Suprapubic skin (tissue), 4 donors: ENCODE results near the gene SLAMF1. TPM values are rescaled to one million over a fixed set of nuclear protein-coding genes. Genes with fewer than 3 reads are reported as not detected.

Source experiments
- DNase-seq, 2 donors: peaks; one replicate each; pipeline ENCODE4 v3.0.0-alpha.2; 2019; ENCODE audit warnings: low spot score in 2 of 2
- H3K27ac ChIP-seq: fragments of 200-600 bp; sonication (generic); one replicate; pipeline ENCODE4 v1.5.1; 2019
- H3K27me3 ChIP-seq: fragments of 200-600 bp; sonication (generic); one replicate; pipeline ENCODE4 v1.5.1; 2019
- H3K36me3 ChIP-seq: fragments of 200-600 bp; sonication (generic); one replicate; pipeline ENCODE4 v1.5.1; 2019
- H3K4me1 ChIP-seq: fragments of 200-600 bp; sonication (generic); one replicate; pipeline ENCODE4 v1.5.1; 2019
- H3K4me3 ChIP-seq: fragments of 200-600 bp; sonication (generic); one replicate; pipeline ENCODE4 v1.5.1; 2019; ENCODE audit warnings: mild to moderate bottlenecking
- H3K9me3 ChIP-seq: fragments of 200-600 bp; sonication (generic); one replicate; pipeline ENCODE4 v1.5.1; 2019
- CTCF ChIP-seq, 2 donors: fragments of 200-600 bp in 1 of 2; fragments of 450-650 bp in 1 of 2; sonication (generic) in 1 of 2; IDR thresholded peaks; one replicate each; pipeline ENCODE4 v1.5.1; 2016 to 2019; ENCODE audit warnings: antibody characterized with exemption in 2 of 2, mild to moderate bottlenecking in 1 of 2, moderate library complexity in 1 of 2
- EP300 ChIP-seq: sonication (generic); formaldehyde crosslinking; IDR thresholded peaks from one replicate; pipeline ENCODE4 v1.6.1; 2017; ENCODE audit warnings: antibody characterized with exemption
- POLR2A ChIP-seq, 2 donors: fragments of 450-650 bp; IDR thresholded peaks; one replicate each; pipeline ENCODE4 v1.6.1; 2017; ENCODE audit warnings: antibody characterized with exemption in 2 of 2, mild to moderate bottlenecking in 2 of 2, moderate library complexity in 2 of 2
- POLR2AphosphoS5 ChIP-seq, 3 donors: sonication (generic); formaldehyde crosslinking; IDR thresholded peaks; one replicate each; pipeline ENCODE4 v1.6.1; 2017; ENCODE audit warnings: antibody characterized with exemption in 3 of 3
- WGBS: methylation state at CpG from one replicate; pipeline ENCODE4 v1.1.5; 2018; 5-methylcytosine and 5-hydroxymethylcytosine counted together
- total RNA-seq, 4 donors: library from RNA; depleted of rRNA; stranded (reverse); fragments of >200 nt; gene quantifications; one replicate each; pipeline ENCODE4 v1.1.0, GENCODE V29; 2016

The SLAMF1 gene
- total RNA-seq, 4 donors from 2014 or later = not detected

GRCh38 chr1:160662910-160663309 lies 16.1 kb upstream of the SLAMF1 start:
- 80% methylated on average over 4 of the region's 4 CpGs for WGBS
- no peaks in the 10 kb centered on the region for H3K9me3 ChIP-seq
- no peak for TF ChIP-seq POLR2A (IDR thresholded peaks at IDR 0.05)
- no peak for TF ChIP-seq POLR2AphosphoS5 (IDR thresholded peaks at IDR 0.05)
- TF ChIP-seq CTCF (IDR thresholded peaks at IDR 0.05) = no peak
- no peak for TF ChIP-seq EP300
- H3K27ac ChIP-seq = no peak overlapping the region
- DNase-seq = no peak
- H3K27me3 ChIP-seq = no peaks in the 10 kb centered on the region
- H3K4me3 ChIP-seq = no peak overlapping the region
- H3K36me3 ChIP-seq = no peaks in the 10 kb centered on the region
- no peaks in the 10 kb centered on the region for H3K4me1 ChIP-seq

- H3K36me3 ChIP-seq = no peaks in the 10 kb centered on the region
- no peak for TF ChIP-seq POLR2AphosphoS5 (IDR thresholded peaks at IDR 0.05)
- TF ChIP-seq EP300 = no peak
- no peak for TF ChIP-seq CTCF (IDR thresholded peaks at IDR 0.05)
- TF ChIP-seq POLR2A (IDR thresholded peaks at IDR 0.05) = no peak
- DNase-seq = no peak
- no peaks in the 10 kb centered on the region for H3K9me3 ChIP-seq
- WGBS = 92% methylated on average over 4 of the region's 4 CpGs
- H3K4me3 ChIP-seq = no peak overlapping the region
- no peaks in the 10 kb centered on the region for H3K27me3 ChIP-seq
- no peaks in the 10 kb centered on the region for H3K4me1 ChIP-seq
- no peak overlapping the region for H3K27ac ChIP-seq
Measured at GRCh38 chr1:160659566-160659965, 12.7 kb upstream of the SLAMF1 start.

GRCh38 chr1:160658814-160659193 lies 12.0 kb upstream of the SLAMF1 start:
- no peaks in the 10 kb centered on the region for H3K9me3 ChIP-seq
- H3K4me3 ChIP-seq = no peak overlapping the region
- WGBS = 94% methylated on average over 2 of the region's 2 CpGs
- H3K27ac ChIP-seq = no peak overlapping the region
- no peak for DNase-seq
- TF ChIP-seq POLR2A (IDR thresholded peaks at IDR 0.05) (no peak), EP300 (no peak), POLR2AphosphoS5 (IDR thresholded peaks at IDR 0.05) (no peak), CTCF (IDR thresholded peaks at IDR 0.05) (no peak)
- H3K4me1 ChIP-seq = no peaks in the 10 kb centered on the region
- no peaks in the 10 kb centered on the region for H3K27me3 ChIP-seq
- no peaks in the 10 kb centered on the region for H3K36me3 ChIP-seq

GRCh38 chr1:160658162-160658813 lies 11.4 kb upstream of the SLAMF1 start:
- Histone ChIP-seq H3K4me3 (no peak overlapping the region), H3K27ac (no peak overlapping the region), H3K36me3 (no peaks in the 10 kb centered on the region), H3K4me1 (no peaks in the 10 kb centered on the region), H3K9me3 (no peaks in the 10 kb centered on the region), H3K27me3 (no peaks in the 10 kb centered on the region)
- 80% methylated on average over 8 of the region's 8 CpGs for WGBS
- DNase-seq = no peak
- TF ChIP-seq EP300 (no peak), POLR2AphosphoS5 (IDR thresholded peaks at IDR 0.05) (no peak), CTCF (IDR thresholded peaks at IDR 0.05) (no peak), POLR2A (IDR thresholded peaks at IDR 0.05) (no peak)

GRCh38 chr1:160657250-160657781 lies 10.5 kb upstream of the SLAMF1 start:
- 63% methylated on average over 5 of the region's 5 CpGs for WGBS
- no peaks in the 10 kb centered on the region for H3K9me3 ChIP-seq
- DNase-seq = no peak
- H3K4me1 ChIP-seq = no peaks in the 10 kb centered on the region
- no peaks in the 10 kb centered on the region for H3K27me3 ChIP-seq
- H3K36me3 ChIP-seq = no peaks in the 10 kb centered on the region
- H3K27ac ChIP-seq = peak overlapping the region; percentile 1
- no peak overlapping the region for H3K4me3 ChIP-seq
- TF ChIP-seq CTCF (IDR thresholded peaks at IDR 0.05) (no peak), POLR2AphosphoS5 (IDR thresholded peaks at IDR 0.05) (no peak), EP300 (no peak), POLR2A (IDR thresholded peaks at IDR 0.05) (no peak)
